H1 (cell line): ENCODE results near the gene PIK3R5. TPM values are rescaled to one million over a fixed set of nuclear protein-coding genes. Genes with fewer than 3 reads are reported as not detected.

Experiments
- CTCF ChIA-PET: fragments of 300-600 bp; sonication (Branson Sonifier 250); formaldehyde crosslinking; loops from one replicate; lab custom pipeline; 2021; ENCODE audit not compliant: partially characterized antibody; lab: Charles Lee
- POLR2A ChIA-PET: fragments of 300-600 bp; sonication (Branson Sonifier 250); formaldehyde crosslinking; loops from one replicate; lab custom pipeline; 2021; ENCODE audit warnings: inconsistent platforms; ENCODE audit not compliant: partially characterized antibody; lab: Charles Lee
- DNase-seq, 2 experiments: peaks; one replicate each; pipeline versions ENCODE4 v3.0.0 to v3.0.0-alpha.2; 2010 to 2022; ENCODE audit warnings: low spot score in 2 of 2, low read depth in 1 of 2, mixed read lengths in 1 of 2
- FAIRE-seq: peaks from 2 replicates; lab custom pipeline; 2011; peaks lifted over from hg19 to GRCh38; lab: Jason Lieb, UNC
- H2AFZ ChIP-seq: 2 replicates; pipeline ENCODE4 v1.8.1; 2012; ENCODE audit warnings: low read length, inconsistent platforms
- H2AK5ac ChIP-seq: 2 replicates; pipeline ENCODE4 v1.6.1; 2013; ENCODE audit warnings: low read depth, low read length
- H2BK120ac ChIP-seq: replicated peaks from 2 replicates; pipeline ENCODE3; 2013; ENCODE audit warnings: low read depth, low read length, inconsistent platforms
- H2BK12ac ChIP-seq: 2 replicates; pipeline ENCODE4 v1.6.1; 2013; ENCODE audit warnings: low read depth, low read length
- H2BK15ac ChIP-seq: 2 replicates; pipeline ENCODE4 v1.6.1; 2013; ENCODE audit warnings: low read length
- H2BK20ac ChIP-seq: 2 replicates; pipeline ENCODE4 v1.6.1; 2013; ENCODE audit warnings: low read length
- H2BK5ac ChIP-seq: 2 replicates; pipeline ENCODE4 v1.6.1; 2013; ENCODE audit warnings: low read depth, low read length
- H3K14ac ChIP-seq: 2 replicates; pipeline ENCODE4 v1.6.1; 2013; ENCODE audit warnings: inconsistent platforms; ENCODE audit not compliant: insufficient read length
- H3K18ac ChIP-seq: 2 replicates; pipeline ENCODE4 v1.6.1; 2013; ENCODE audit warnings: low read length; ENCODE audit errors: extremely low read depth
- H3K23ac ChIP-seq: 2 replicates; pipeline ENCODE4 v1.6.1; 2013; ENCODE audit warnings: inconsistent platforms; ENCODE audit not compliant: insufficient read length
- H3K23me2 ChIP-seq: 2 replicates; pipeline ENCODE4 v1.6.1; 2013; ENCODE audit warnings: low read depth, low read length
- H3K27ac ChIP-seq: 2 replicates; pipeline ENCODE4 v1.6.1; 2011; ENCODE audit warnings: low read depth, low read length, inconsistent platforms
- H3K27me3 ChIP-seq, 4 experiments: replicated peaks in 1 of 4; 1 replicate in 1 of 4; 2 replicates in 3 of 4; pipeline versions ENCODE4 v1.6.1 to v1.8.1; 2011 to 2013; ENCODE audit warnings: low read length in 3 of 4, mild to moderate bottlenecking in 3 of 4, inconsistent platforms in 2 of 4, mixed read lengths in 2 of 4, moderate library complexity in 1 of 4; ENCODE audit not compliant: control insufficient read depth in 3 of 4, insufficient read depth in 3 of 4; ENCODE audit errors: extremely low read depth in 1 of 4
- H3K36me3 ChIP-seq, 4 experiments: 2 replicates each; pipeline versions ENCODE4 v1.6.1 to v1.8.1; 2011 to 2013; ENCODE audit warnings: mild to moderate bottlenecking in 4 of 4, low read length in 3 of 4, moderate library complexity in 2 of 4, control low read depth in 1 of 4, inconsistent platforms in 1 of 4; ENCODE audit not compliant: insufficient read depth in 4 of 4, control insufficient read depth in 2 of 4
- H3K4ac ChIP-seq: replicated peaks from 2 replicates; pipeline ENCODE3; 2013; ENCODE audit warnings: low read length, low read depth, mixed read lengths, inconsistent platforms; ENCODE audit not compliant: insufficient read length
- H3K4me1 ChIP-seq, 4 experiments: replicated peaks in 1 of 4; 1 replicate in 1 of 4; 2 replicates in 3 of 4; pipeline versions ENCODE4 v1.6.1 to v1.8.1; 2011 to 2013; ENCODE audit warnings: low read length in 3 of 4, inconsistent platforms in 2 of 4, mixed read lengths in 1 of 4; ENCODE audit not compliant: insufficient read depth in 4 of 4, control insufficient read depth in 3 of 4
- H3K4me2 ChIP-seq, 2 experiments: 2 replicates each; pipeline versions ENCODE4 v1.6.1 to v1.8.1; 2011 to 2013; ENCODE audit warnings: low read depth in 2 of 2, low read length in 2 of 2, control low read depth in 1 of 2, inconsistent platforms in 1 of 2, mild to moderate bottlenecking in 1 of 2; ENCODE audit not compliant: insufficient read depth in 1 of 2
- H3K4me3 ChIP-seq, 4 experiments: fragments of 200-600, 300-600 bp in 1 of 4; sonication (generic), shearing (Covaris generic), sonication (Bioruptor Twin) in 1 of 4; 2 replicates each; pipeline versions ENCODE4 v1.5.1 to v1.8.1; 2011 to 2016; ENCODE audit warnings: low read length in 4 of 4, low read depth in 3 of 4, control low read depth in 2 of 4, inconsistent platforms in 2 of 4, mild to moderate bottlenecking in 2 of 4, mixed read lengths in 1 of 4, moderate library complexity in 1 of 4; ENCODE audit not compliant: insufficient read depth in 2 of 4; ENCODE audit errors: extremely low read depth in 1 of 4
- H3K56ac ChIP-seq: replicated peaks from 2 replicates; pipeline ENCODE3; 2013; ENCODE audit warnings: low read depth, mild to moderate bottlenecking, mixed read lengths, low read length, inconsistent platforms; ENCODE audit not compliant: insufficient read length
- H3K79me1 ChIP-seq: 2 replicates; pipeline ENCODE4 v1.6.1; 2013; ENCODE audit warnings: low read depth, low read length, control low read depth
- H3K79me2 ChIP-seq, 2 experiments: 2 replicates each; pipeline versions ENCODE4 v1.6.1 to v1.8.1; 2012 to 2013; ENCODE audit warnings: low read length in 2 of 2, mild to moderate bottlenecking in 2 of 2, inconsistent platforms in 1 of 2; ENCODE audit not compliant: insufficient read depth in 2 of 2, control insufficient read depth in 1 of 2
- H3K9ac ChIP-seq, 4 experiments: replicated peaks in 1 of 4; 1 replicate in 1 of 4; 2 replicates in 3 of 4; pipeline versions ENCODE4 v1.6.1 to v1.8.1; 2011 to 2013; ENCODE audit warnings: low read depth in 3 of 4, low read length in 3 of 4, control low read depth in 2 of 4, mild to moderate bottlenecking in 2 of 4, moderate library complexity in 2 of 4, inconsistent platforms in 1 of 4; ENCODE audit errors: extremely low read depth in 1 of 4
- H3K9me3 ChIP-seq, 2 experiments: 2 replicates each; pipeline versions ENCODE4 v1.6.1 to v1.8.1; 2012 to 2013; ENCODE audit warnings: mild to moderate bottlenecking in 2 of 2, moderate library complexity in 2 of 2, control low read depth in 1 of 2, inconsistent platforms in 1 of 2, low read depth in 1 of 2, low read length in 1 of 2, mixed read lengths in 1 of 2; ENCODE audit not compliant: insufficient read depth in 2 of 2
- H4K20me1 ChIP-seq, 2 experiments: replicated peaks in 1 of 2; 2 replicates each; pipeline versions ENCODE3 to v1.8.1; 2011 to 2013; ENCODE audit warnings: inconsistent platforms in 2 of 2, low read length in 2 of 2, mild to moderate bottlenecking in 1 of 2; ENCODE audit not compliant: insufficient read depth in 2 of 2, control insufficient read depth in 1 of 2
- H4K5ac ChIP-seq: 2 replicates; pipeline ENCODE4 v1.6.1; 2013; ENCODE audit warnings: low read length, low read depth, mixed read lengths, inconsistent platforms; ENCODE audit not compliant: insufficient read length
- H4K8ac ChIP-seq: 2 replicates; pipeline ENCODE4 v1.8.0; 2013; ENCODE audit warnings: mild to moderate bottlenecking, moderate library complexity, low read length, inconsistent platforms; ENCODE audit not compliant: insufficient read depth; ENCODE audit errors: extremely low read depth
- H4K91ac ChIP-seq: replicated peaks from 2 replicates; pipeline ENCODE3; 2013; ENCODE audit warnings: low read length, mixed read lengths, inconsistent platforms; ENCODE audit not compliant: insufficient read length
- ATF3 ChIP-seq: IDR thresholded peaks from 2 replicates; pipeline ENCODE4 v1.6.1; 2011; ENCODE audit warnings: low read depth, mild to moderate bottlenecking, low read length; ENCODE audit not compliant: insufficient read depth
- E2F6 ChIP-seq: IDR thresholded peaks from 2 replicates; pipeline ENCODE4 v1.6.1; 2012; ENCODE audit warnings: inconsistent platforms
- TCF12 ChIP-seq: IDR thresholded peaks from 2 replicates; pipeline ENCODE4 v1.6.1; 2011; ENCODE audit warnings: low read depth, mild to moderate bottlenecking, low read length
- WGBS, 2 experiments: shearing (Covaris generic) in 1 of 2; methylation state at CpG; one replicate each; pipeline versions ENCODE4 v1.1.6 to v1.1.7; 2013 to 2015; ENCODE audit warnings: low lambda C conversion rate in 2 of 2, mixed read lengths in 2 of 2, inconsistent platforms in 1 of 2, low coverage in 1 of 2, missing lambda C conversion rate in 1 of 2; ENCODE audit not compliant: insufficient replicate concordance in 2 of 2, insufficient coverage in 1 of 2, insufficient read length in 1 of 2; ENCODE audit errors: extremely low coverage in 1 of 2, missing lambda C conversion rate in 1 of 2; 5-methylcytosine and 5-hydroxymethylcytosine counted together
- polyA plus RNA-seq, 7 experiments: library from polyadenylated mRNA; depleted of rRNA in 3 of 7; stranded (reverse) in 5 of 7; unstranded in 2 of 7; fragments of >200 nt in 5 of 7; fragments of 200-250 nt in 2 of 7; gene quantifications; 1 replicate in 5 of 7; 2 replicates in 1 of 7; 4 replicates in 1 of 7; pipeline versions ENCODE4 v1.2.1 to v1.2.3, GENCODE V29; 2011 to 2013; ENCODE audit warnings: missing spikeins in 2 of 7, mixed read lengths in 2 of 7
- total RNA-seq: library from RNA; stranded (reverse); fragmentation: NEBNext Ultra II Directional; extraction: Animal tissue kit (Norgen Biotek cat#: 25700); gene quantifications from 2 replicates; pipeline ENCODE4 v1.2.1, GENCODE V29; 2021

Gene PIK3R5
- total and polyA plus RNA-seq, 2 of the 8 experiments (the other 6 are each of a cell fraction or from before 2014, with no cell fraction given): 2.7 to 4.3 TPM

GRCh38 chr17:8935191-8935590 lies 30.3 kb downstream of the PIK3R5 start:
- H3K79me1 ChIP-seq: no peaks in the 10 kb centered on the region
- no peaks in the 10 kb centered on the region for H3K23me2 ChIP-seq
- WGBS, 2 experiments: 77% methylated on average over 9 of the region's 9 CpGs; no CpG with 5 or more reads in 1 of the 2 experiments
- no peak overlapping the region for H3K14ac ChIP-seq
- no peaks in the 10 kb centered on the region for H4K20me1 ChIP-seq
- H2BK5ac ChIP-seq: no peak overlapping the region
- H3K9me3 ChIP-seq: no peaks in the 10 kb centered on the region
- no peak overlapping the region for H2BK20ac ChIP-seq
- H3K4ac ChIP-seq: no peak overlapping the region
- H3K27me3 ChIP-seq: peaks cover 0 to 1% (median 0%) of the 10 kb centered on the region in 4 experiments; a peak in 1 of 7 replicates
- H4K5ac ChIP-seq: no peak overlapping the region
- no peak overlapping the region for H2BK120ac ChIP-seq
- H3K56ac ChIP-seq: no peak overlapping the region
- no peak overlapping the region for H3K9ac ChIP-seq
- DNase-seq (no peak), FAIRE-seq (no peak)
- TF ChIP-seq ATF3 (no peak), E2F6 (no peak), TCF12 (no peak)
- no peak overlapping the region for H4K8ac ChIP-seq
- ChIA-PET CTCF (interaction anchor here (0.6 kb wide), 1 partner anchor 46 kb away, joined by 3 read pairs; no protein-coding TSS in a partner anchor), POLR2A (interaction anchor here (0.6 to 0.9 kb wide), 2 partner anchors 13 to 77 kb away, joined by 3 read pairs; no protein-coding TSS in a partner anchor)
- H3K79me2 ChIP-seq: no peaks in the 10 kb centered on the region
- H3K4me1 ChIP-seq: peaks cover 2 to 5% (median 4%) of the 10 kb centered on the region in 4 experiments; a peak in 4 of 7 replicates
- H3K18ac ChIP-seq: no peak overlapping the region
- H2AK5ac ChIP-seq: no peak overlapping the region
- H3K4me2 ChIP-seq: no peak overlapping the region
- H3K36me3 ChIP-seq: no peaks in the 10 kb centered on the region
- no peak overlapping the region for H2BK12ac ChIP-seq
- H3K4me3 ChIP-seq: no peak overlapping the region
- H2AFZ ChIP-seq: no peak overlapping the region
- no peak overlapping the region for H3K27ac ChIP-seq
- H4K91ac ChIP-seq: no peak overlapping the region
- H2BK15ac ChIP-seq: no peak overlapping the region
- H3K23ac ChIP-seq: no peak overlapping the region
